ENCODE results near the gene PEX11B.

The PEX11B gene

DNA sequence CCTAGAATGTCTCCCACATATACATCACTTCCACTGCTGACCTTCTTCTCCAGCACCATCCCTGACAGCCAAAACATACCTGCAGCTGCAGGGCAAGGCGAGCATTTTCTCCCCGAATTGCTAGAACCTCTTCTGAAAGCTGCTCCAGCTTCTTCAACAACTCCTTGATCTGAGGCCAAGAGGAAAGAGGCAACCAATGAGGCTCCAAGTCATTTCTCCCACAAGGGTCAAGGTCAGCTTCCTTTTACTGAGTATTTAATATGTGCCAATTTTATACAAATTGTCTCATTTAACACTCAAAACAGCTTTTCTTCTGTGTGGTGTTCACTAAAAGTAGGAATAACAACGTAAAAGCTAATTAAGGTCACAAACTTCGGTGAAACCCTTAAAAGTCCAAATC, 50.3 kb downstream of the PEX11B start:
- H3K9ac ChIP-seq (ENCODE audit: insufficient read length, low read depth), result no peak overlapping the region
- no peaks in the 10 kb centered on the region for H3K9me3 ChIP-seq (ENCODE audit: insufficient read depth, low read length)
- H3K4me1 ChIP-seq (ENCODE audit: insufficient read depth, insufficient read length), result peaks cover 4% of the 10 kb centered on the region
- no peaks in the 10 kb centered on the region for H3K36me3 ChIP-seq (ENCODE audit: insufficient read depth, insufficient read length, low read length)
- no peak for DNase-seq (ENCODE audit: low read depth, low spot score)
- TF ChIP-seq ZNF274 (IDR thresholded peaks at IDR 0.05; ENCODE audit: low read depth, low read length) (no peak), YY1 (IDR thresholded peaks at IDR 0.05; ENCODE audit: insufficient read depth, insufficient read length) (no peak), SUZ12 (IDR thresholded peaks at IDR 0.05; ENCODE audit: extremely low read depth, insufficient read depth, insufficient read length) (no peak)
- H3K4me3 ChIP-seq (ENCODE audit: insufficient read length, low read depth), result no peak overlapping the region
- H3K27me3 ChIP-seq (ENCODE audit: insufficient read depth, insufficient read length), result no peaks in the 10 kb centered on the region

DNA sequence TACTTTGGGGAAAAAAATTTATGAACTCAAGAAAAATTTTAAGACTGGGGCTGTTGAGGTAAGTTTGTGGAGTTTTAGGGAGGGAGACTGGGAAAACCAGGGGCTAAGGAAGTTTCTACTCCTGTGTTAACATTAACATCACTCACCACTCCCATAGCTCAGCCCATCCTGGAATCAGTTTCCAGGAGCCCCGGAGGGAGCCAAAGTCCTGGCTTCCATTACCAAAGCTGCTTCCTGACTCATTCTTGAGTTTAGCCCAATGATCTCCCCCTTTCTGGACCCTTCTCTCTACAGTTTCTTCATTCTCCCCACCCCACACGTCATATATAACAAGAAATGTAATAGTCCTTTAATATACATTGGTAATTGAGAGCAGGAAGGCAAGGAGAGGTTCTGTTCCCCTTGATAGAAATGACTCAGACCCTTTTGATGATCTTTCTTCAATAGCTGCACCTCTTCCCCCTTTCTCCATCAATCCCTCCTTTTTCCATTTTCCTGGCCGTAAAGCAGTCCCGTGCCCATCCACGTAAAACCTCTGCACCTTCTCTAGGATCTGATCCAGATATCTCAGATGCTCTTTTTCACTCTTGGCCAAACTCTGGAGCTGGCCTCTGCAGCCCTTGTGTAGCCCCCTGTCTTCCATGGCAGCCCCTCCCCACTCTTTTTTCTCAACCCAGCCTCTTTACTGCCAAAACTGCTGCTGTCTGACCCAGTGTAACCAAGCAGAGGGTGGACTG, 55.1 kb downstream of the PEX11B start:
- TF ChIP-seq SUZ12 (IDR thresholded peaks at IDR 0.05; ENCODE audit: extremely low read depth, insufficient read depth, insufficient read length), result no peak
- TF ChIP-seq YY1 (IDR thresholded peaks at IDR 0.05; ENCODE audit: insufficient read depth, insufficient read length), result no peak
- TF ChIP-seq ZNF274 (IDR thresholded peaks at IDR 0.05; ENCODE audit: low read depth, low read length), result no peak
- Histone ChIP-seq H3K4me1 (ENCODE audit: insufficient read depth, insufficient read length) (peaks cover 7% of the 10 kb centered on the region), H3K9ac (ENCODE audit: insufficient read length, low read depth) (no peak overlapping the region), H3K9me3 (ENCODE audit: insufficient read depth, low read length) (no peaks in the 10 kb centered on the region), H3K36me3 (ENCODE audit: insufficient read depth, insufficient read length, low read length) (no peaks in the 10 kb centered on the region), H3K4me3 (ENCODE audit: insufficient read length, low read depth) (no peak overlapping the region), H3K27me3 (ENCODE audit: insufficient read depth, insufficient read length) (no peaks in the 10 kb centered on the region)
- no peak for DNase-seq (ENCODE audit: low read depth, low spot score)

Measured in NT2/D1 (cell line).